ENCODE measurements around the gene TCF7.

- TF ChIP-seq POLR2AphosphoS5 (IDR thresholded peaks at IDR 0.05; ENCODE audit: borderline replicate concordance, low read depth, low read length) (no peak), EZH2 (IDR thresholded peaks at IDR 0.05) (no peak)
Measured at GRCh38 chr5:134174841-134175839, 60.7 kb downstream of the TCF7 start.
